Measurements from ENCODE around the gene ZNF750.

DNA sequence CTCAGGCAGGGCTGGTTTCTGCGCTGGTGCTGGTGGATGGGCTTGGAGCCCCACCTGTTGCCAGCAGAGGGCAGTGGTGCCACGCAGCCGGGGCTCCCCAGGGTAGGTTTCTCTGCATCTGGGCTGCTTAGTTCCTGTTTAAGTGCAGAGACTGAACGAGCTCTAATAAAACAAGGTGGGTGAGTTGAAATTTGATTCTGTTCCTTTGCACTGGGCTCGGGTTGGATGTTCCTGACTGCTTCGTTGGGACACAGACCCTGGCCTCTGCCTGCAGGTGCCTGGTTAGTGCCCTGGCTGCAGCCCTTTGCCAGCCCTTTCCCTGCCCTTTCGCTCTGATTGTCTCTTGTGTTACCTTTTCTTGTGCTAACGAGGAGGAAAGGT is 57.9 kb downstream of the ZNF750 start:
- TF ChIP-seq POLR2A (IDR thresholded peaks at IDR 0.05; ENCODE audit: low read length) (no peak), GATA1 (IDR thresholded peaks at IDR 0.05; ENCODE audit: low read depth, low read length) (no peak)
